ENCODE results near the gene EMILIN3. TPM values are rescaled to one million over a fixed set of nuclear protein-coding genes. Genes with fewer than 3 reads are reported as not detected.

EMILIN3 gene
- total RNA-seq, 1 donor from 2014 or later, result not detected

DNA sequence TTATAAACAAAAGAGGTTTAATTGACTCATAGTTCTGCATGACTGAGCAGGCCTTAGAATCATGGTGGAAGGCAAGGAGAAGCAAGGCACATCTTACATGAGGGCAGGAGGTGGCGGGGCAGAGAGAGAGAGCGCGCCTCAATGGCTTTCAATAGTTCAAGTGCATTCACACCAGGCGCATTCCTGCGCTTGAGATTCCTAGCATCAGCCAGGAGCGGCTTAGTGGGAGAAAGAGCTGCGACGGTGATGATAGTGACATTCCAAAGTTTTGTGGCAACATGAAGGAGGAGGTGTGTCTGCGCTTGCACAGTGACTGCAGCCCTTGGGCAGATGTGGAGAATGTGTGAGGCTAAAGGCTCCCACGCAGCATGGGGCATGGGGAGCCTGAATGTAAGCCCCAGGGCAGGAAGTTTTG, 25.0 kb upstream of the EMILIN3 start:
- intact Hi-C loops (cut with micrococcal nuclease), result no loop called here

DNA sequence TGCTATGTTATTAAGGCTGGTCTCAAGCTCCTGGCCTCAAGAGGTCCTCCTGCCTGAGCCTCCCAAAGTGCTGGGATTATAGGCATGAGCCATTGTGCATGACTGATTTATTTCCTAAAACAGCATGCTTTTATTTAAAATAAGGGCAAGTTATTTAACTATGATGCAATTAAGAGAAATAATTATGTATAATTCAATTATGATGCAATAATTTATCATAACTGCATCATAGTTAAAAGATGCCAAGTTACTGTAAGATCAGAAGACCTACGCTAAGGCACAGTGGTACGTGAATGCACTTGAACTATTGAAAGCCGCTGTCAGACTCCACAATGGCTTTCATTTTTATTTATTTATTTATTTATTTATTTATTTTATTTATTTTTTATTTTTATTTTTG, 24.3 kb upstream of the EMILIN3 start:
- intact Hi-C loops (cut with micrococcal nuclease), result no loop called here

DNA sequence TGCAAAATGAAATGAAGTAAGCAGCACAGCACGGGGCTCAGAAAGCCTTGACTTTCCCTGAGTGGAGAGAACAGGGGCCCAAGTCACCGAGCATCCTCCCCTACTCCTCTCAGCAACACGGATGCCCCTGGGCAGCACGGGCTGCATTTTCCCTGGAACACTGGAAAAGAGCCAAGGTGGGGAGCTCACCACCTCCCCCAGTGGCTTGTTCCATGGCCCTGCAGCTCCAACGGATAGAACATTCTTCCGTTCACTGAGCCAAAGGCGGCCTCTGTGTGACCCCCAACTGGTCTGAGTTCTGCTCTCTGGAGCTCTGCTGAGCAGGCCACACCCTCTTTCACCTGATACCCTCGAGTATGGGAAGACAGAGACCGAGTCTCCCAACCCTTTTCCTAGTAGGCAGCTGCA, 20.8 kb upstream of the EMILIN3 start:
- intact Hi-C loops (cut with micrococcal nuclease), result no loop called here

DNA sequence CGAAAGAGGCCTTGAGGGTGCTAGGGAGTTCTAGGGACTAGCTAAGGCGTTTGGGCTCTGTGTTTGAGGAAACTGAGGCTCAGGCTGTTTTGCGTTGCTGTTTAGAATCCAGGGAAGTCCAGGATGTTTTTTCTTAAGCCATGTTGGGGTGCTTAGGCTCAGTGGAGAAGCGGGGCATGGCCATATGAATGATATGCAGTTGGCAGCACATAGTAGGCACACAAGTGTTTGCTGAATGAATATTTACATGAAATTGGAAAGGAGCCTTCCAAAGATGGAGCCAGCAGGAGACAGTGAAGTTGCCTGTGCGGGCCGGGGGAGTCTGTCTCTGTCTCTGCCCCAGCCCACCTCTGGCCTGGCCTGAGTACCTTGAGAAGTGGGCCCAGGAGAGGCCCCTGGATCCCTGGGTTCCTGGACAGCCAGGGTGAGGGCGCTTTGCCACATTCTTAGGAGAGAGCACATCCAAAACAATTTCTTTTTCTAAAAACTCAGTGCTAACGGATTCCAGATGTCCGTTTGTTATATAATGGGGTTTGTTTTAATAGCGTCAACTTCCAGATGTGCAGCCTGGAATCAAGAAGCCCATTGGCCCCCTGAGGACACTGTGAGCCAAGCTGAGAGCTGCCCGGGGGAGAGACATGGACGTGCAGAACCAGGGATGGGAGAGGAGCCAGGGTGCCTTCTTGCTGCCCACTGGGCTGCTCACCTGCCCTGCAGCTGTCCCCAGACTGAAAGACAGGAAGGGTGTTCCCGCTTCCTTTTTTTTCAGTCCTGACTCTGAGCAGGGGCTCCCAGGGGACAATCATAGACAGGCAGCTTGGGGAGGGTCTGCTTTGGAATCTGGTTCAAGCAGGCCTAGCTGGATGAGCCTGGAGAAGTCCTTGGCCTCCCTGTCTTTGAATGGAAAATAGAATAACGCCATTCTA, 20.1 kb upstream of the EMILIN3 start:
- intact Hi-C loops (cut with micrococcal nuclease), result no loop called here

DNA sequence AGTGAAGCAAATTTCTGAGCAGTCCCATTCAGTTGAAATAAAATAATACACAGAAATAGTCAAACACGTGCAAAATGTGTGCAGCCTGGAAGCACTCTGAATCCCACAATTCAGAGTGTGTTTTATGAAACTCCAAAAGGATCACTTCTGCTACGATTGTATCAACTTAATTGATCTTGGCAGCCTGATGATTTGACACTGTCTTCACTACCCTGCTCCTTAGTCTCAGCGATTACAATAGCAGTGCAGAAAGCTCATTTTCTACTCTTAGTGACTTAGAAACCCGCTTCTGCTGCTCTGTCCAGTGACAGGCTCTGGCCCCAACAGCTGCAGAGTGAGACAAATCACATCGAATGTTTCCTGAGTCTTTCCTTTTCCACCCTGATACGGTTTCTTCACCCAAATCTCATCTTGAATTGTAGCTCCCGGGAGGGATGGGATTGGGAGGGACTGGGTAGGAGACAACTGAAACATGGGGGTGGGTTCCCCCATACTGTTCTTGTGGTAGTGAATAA, 16.2 kb upstream of the EMILIN3 start:
- intact Hi-C loops (cut with micrococcal nuclease), result no loop called here

DNA sequence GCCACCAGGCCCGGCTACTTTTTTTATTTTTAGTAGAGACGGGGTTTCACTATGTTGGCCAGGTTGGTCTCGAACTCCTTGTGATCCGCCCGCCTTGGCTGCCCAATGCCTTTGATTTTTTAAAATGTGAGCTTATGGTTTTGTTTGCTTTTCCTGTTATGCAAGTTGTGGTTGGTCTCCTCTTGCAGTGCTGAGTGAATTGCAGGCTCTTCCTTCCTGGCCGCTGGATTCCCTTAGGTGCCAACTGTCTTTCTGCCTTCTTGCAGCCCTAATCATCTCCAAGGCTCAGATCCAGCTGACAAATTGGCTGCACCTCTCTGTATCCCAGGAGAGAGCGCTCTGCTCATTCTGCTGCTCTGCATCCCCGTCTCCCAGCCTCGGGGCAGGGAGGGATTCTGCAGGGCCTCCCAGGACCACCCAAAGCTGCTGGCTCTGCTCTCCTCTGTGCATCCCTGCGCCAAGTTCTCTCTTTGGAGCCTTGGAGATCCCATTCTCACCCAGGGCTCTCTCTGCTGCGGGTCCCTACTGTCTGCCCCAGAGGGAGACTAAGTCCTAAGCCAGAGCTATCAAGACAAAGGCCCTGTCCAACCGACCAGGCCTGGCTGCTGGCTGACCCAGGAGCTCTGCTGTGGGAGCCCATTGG, 14.1 kb upstream of the EMILIN3 start:
- intact Hi-C loops (cut with micrococcal nuclease), result no loop called here

DNA sequence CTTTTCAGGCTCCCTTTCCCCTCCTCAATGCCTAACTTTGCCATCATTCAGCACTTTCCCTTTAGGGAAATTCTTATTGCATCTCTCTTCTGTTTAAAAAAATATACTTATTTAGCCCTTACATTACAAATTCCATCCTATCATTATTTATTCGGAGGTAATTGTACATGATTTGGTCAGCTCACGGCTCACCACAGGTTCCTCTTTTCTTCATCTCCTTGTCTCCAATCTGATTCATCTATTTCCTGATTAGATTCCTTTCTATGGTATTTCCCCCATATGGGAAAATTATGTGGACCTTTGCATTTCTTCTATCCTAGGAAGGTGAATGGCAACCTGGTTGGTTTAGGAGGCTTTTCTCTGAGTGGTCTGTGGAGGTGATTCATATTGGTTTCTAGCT, 12.9 kb upstream of the EMILIN3 start:
- intact Hi-C loops (cut with micrococcal nuclease), result no loop called here

DNA sequence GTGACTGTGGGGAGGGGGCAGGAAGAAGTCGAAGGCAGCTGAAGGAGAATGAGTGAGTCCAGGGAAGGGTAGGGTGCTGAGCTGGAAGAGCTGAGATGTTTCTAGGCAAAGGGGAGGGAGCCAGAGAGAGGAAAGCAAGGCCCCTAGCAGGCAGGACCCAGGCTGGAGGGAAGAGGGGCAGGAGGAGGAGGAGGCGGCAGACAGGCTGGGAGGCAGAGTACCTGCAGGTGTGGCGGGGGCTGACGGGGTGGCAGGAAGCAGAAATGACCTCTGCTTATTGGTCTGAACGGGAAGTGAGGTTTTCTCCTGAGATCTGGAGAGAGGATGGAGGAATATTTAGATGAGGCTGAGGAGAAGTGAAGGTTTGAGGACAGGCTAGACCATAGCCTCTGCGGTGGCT, 10.7 kb upstream of the EMILIN3 start:
- intact Hi-C loops (cut with micrococcal nuclease), result no loop called here

DNA sequence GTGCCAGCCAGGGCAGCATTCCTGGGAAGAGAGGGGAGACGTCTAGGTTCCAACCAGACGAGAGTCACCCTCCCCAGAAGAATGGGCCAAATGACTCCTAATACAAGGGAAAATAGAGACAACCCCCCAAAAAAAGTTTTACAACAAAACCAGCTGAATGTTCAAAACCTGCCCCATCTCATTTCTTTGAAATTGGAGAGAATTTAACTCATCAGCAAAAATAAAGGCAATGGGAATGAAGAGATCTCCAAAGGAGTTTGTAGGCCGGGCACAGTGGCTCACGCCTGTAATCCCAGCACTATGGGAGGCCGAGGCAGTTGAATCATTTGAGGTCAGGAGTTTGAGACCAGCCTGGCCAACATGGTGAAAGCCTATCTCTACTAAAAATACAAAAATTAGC, 9.7 kb upstream of the EMILIN3 start:
- intact Hi-C loops (cut with micrococcal nuclease), result no loop called here

DNA sequence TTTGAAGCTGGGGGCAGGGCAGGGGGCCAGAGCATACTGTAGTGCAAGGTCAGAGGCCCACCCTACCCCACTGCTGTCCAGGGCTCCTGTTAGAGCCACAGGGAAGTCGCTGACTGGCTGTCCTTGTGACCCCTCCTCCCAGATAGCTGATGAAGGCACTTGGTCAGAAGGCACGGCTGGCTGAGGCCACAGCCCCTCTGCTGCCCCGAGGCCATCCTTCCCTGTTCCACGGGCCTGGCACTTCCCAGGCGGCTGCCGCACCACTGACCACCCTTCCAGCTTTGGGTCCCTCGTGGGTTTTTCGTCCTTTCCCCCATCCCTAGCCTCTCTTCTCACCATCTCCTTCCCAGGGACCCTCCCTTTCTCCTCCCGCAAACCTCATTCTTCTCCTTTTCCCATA, 9.2 kb upstream of the EMILIN3 start:
- intact Hi-C loops (cut with micrococcal nuclease), result no loop called here

DNA sequence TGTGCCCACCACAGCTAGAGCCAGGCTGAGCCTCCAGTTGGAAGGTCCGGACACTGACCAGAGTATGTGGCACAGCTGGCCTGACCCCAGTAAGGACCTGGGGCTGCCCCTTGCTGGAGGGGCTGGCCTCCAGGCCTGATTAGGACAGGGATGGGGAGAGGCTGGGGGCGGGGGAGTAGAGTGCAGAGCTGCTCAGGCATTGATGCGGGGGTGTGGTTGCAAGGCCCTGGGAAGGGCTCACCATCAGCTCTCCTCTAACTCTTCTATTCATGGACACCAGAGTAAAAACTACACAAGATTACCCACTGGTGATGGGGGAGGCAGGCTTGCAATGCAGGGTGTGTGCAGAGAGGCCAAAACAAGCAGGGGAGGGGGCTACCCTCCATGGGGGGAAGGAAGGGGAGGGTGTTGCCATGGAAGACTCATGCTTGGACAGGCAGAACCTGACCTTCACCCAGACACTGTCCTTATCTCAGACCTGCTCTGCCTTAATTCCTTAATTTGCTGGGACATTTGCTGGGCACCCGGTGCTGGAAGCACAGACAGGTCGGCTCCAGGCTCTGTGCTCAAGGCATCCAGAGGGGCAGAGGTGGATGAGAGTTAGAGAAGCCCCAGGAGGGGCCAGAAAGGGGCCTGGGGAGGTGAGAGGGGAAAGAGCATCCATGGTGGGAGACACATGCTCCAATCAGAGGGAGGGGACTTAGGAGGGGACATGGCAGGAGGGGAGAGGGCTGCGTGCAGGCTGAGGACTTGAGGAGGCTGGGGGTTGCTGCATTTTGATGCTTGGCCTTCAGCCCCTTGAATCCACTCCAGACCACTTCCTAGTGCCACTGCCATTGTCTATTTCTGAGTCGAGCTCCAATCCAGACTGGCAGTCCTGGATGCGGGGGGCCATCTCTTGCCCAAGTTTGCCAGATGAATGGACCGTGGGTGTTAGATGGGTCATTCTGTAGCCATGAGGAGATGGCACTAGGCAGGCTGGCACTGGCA, 7.6 kb upstream of the EMILIN3 start:
- intact Hi-C loops (cut with micrococcal nuclease), result no loop called here

DNA sequence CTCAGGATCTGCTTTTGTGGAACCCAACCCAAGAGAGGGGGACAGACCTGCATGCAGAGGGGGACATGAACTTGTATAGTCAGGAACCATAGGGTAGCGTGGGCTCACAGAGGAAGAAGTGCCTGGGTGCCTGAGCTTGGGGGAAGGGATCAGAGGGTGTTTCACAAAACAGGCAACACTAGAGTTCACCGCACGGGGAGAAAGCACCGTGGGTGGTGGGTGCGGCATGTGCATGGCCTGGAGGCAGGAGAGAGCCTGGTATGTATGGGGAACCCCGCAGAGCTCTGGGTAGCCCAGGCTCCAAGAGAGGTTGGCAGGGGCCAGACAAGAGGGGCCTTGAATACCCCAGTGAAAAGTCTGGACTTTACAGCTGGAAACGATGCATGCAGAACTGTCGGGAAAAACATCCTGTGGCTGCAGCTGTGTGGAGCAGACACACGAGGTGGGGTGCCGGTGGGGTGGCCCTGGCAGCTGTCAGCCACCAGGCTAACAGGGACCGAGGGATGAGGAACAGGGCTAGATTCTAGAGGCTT, 6.7 kb upstream of the EMILIN3 start:
- intact Hi-C loops (cut with micrococcal nuclease), result no loop called here

DNA sequence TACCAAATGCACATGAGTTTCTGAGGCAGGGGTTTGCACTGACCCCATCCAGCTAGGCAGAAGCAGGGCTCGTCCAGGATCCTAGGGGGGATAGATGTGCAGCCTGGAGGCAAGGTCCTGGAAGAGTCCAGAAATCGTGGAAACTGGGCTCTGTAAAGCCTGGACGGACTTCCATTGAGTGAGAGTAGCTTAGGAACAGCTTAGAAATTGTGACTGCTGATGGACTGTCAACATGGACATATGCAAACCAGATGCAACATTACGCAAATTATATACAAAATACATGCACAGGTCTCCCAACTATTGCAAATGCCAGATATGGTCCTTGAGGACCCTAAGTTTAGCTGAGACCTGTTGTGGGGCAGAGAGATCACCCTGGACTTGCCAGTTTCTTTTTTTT, 4.8 kb upstream of the EMILIN3 start:
- intact Hi-C loops (cut with micrococcal nuclease), result no loop called here

DNA sequence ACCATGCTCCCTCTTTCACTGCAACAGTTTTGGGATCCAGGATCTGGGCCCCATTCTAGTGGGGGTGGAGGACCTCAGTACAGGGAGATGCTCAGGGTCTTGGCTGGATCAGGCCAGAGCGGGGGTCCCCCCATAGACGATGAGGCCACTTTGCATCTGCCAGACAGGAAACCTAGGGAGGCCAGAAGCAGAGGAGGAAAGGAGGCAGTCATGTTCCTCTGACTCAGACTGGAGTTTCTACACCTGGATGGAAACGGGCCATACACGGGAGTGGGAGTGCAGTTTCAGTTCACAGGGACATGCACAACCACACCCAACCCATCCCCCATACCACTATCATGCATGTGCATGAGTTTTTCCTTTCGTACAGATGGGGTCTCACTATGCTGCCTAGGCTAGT, 3.6 kb upstream of the EMILIN3 start:
- intact Hi-C loops (cut with micrococcal nuclease), result no loop called here

DNA sequence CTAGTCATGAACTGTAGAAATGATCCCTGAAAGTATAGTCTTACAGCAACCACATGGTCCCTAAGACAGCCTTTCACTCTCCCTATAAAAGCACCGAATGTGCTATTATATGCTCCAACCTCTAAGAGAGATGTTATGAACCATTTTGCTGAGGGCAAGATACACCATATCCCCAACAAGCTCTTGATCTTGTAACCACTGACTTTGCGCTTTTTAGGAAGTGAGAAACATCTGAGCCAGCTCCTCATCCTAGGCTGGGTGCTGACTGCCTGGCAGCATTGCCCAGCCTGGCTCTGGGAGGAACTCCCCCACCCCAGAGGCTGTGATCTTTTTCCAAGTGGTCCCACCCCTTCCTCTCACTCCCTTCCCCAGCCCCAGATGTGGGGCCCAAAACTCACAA, 3.1 kb upstream of the EMILIN3 start:
- intact Hi-C loops (cut with micrococcal nuclease), result no loop called here

DNA sequence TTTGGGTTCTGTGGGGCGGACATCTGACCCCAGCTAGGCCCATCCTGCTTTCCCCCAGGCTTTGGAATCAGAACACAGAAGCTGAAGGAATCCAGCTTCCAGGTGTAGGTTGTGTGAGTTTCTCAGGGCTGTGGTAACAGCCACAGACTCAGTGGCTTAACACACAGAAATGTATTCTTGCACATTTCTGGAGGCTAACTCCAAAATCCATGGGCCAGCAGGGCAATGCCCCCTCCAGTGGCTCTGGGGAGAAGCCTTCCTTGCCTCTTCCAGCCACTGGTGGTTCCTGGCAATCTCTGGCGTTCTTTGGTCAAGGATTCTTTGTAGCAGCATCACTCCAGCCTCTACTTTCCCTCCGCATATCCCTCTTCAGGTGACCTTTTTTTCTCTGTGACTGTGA, 1.3 kb upstream of the EMILIN3 start:
- intact Hi-C loops (cut with micrococcal nuclease), result no loop called here

DNA sequence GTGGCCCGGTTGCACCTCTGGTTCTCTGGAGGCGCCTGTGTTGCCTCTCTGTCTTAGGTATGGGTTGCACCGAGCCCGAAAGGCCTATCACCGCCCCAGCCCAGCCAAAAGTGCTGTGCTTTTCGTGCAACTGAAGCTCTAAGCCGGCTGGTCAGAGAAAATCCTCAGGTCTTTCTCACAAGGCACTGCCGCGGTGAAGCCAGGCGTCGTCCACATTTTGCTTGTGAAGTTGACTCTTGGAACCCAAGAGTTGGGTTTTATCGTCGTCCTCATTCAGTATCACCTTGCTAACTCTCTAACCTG, 726 bp upstream of the EMILIN3 start:
- intact Hi-C loops (cut with micrococcal nuclease), result no loop called here

DNA sequence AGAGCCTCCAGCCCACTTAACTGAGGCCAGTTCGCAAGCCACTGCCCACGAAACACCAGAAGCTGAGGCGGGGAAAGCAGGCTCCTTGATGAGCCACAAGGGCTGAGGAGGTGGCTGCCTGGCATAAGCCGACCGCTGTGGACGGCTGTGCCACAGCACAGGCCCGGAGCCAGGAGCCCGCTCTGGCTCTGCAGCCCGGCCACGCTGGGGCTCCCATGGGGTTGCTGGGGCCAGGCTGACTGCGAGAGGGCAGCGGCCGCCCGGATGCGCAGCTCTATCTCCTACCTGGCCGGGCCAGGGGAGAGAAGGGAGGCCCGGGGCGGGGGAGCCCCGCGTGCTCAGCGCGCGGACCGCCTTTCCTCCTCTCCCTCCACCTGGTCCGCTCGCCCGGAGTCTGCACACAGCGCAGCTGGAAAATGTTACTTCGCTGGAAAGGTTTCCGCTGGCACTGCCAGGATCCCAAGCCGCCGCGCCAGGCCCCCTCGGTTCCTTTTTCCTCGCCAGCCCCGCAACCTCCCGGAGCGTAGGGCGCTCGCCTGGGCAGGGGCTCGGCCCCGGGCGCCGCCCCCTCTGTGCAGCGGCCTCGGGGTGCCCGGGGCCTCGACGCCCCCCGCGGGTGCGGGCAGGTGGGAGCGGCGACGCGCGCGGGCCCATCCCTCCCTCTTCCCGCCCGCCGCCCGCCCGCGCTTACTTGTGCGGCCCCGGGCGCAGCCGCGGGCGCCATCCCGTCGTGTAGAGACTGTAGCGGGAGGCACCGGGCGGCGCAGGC, 657 bp downstream of the EMILIN3 start:
- intact Hi-C loops (cut with micrococcal nuclease), result no loop called here

DNA sequence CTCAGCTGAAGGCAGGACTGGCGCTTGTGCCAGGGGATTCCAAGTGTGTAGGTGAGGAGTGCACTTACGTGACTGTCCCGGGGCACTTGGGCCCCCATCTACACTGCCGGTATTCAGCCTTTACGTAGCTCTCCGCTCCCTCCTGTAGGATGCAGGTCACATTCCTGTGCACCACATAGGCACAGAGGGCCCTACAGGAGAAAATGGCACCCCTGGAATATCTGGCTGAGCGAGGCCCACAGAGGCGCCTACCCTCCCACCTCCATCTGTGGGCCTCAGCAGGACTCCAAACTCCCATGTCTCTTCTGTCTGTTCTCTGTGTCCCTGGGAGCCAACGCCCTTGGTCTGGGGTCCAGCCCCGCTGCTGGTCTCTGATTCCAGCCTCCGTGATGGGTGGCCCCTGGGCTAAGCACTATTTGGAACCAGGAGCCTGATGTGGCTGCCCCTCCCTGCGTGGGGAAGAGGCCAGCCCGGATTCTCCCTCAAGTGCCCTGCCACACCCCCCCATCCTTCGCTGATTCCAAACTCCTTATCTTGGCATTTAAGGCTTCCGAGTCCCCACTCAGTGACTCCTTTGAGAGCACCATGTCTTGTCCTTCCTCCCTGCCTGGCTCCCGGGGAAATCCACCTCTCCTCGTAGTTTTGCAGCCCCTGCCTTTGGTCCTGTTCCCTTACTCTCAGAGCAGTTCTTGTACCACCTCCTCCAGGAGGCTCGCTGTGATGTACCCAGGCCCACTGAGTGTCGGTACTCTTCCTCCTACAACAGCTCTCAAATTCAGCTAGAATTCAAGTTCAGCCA, 1.5 kb downstream of the EMILIN3 start:
- intact Hi-C loops (cut with micrococcal nuclease), result no loop called here

All from T-helper 2 cell treated with Interferon-gamma antibody and Interleukin-4, amounts not matched to agents 100 ng/mL and 5 ng/mL, for 36 hours (primary cell).